HEK293 (cell line): ENCODE measurements around the gene SFT2D1.

Experiments
- CTCF ChIA-PET: fragments of 350-600 bp; formaldehyde crosslinking; extraction: SDS; loops from one replicate; lab custom pipeline; 2021; ENCODE audit warnings: antibody characterized with exemption; lab: Yijun Ruan, JAX
- POLR2A ChIA-PET: fragments of 300-600 bp; formaldehyde crosslinking; extraction: SDS; loops from one replicate; lab custom pipeline; 2020; ENCODE audit warnings: antibody characterized with exemption, inconsistent platforms; lab: Yijun Ruan, JAX
- H3K27ac ChIP-seq: fragments of 200-500 bp; sonication (Bioruptor generic); 2 replicates; pipeline ENCODE4 v1.5.1; 2014; ENCODE audit warnings: low read depth, low read length, control low read depth, inconsistent platforms; ENCODE audit errors: extremely low read depth
- H3K36me3 ChIP-seq, 2 experiments: fragments of 200-500 bp in 1 of 2; sonication (Bioruptor generic) in 1 of 2; 1 replicate in 1 of 2; 2 replicates in 1 of 2; pipeline ENCODE4 v1.5.1; 2014 to 2017; ENCODE audit warnings: inconsistent platforms in 2 of 2, low read length in 2 of 2; ENCODE audit not compliant: control insufficient read depth in 2 of 2, insufficient read depth in 1 of 2
- H3K4me1 ChIP-seq: fragments of 200-500 bp; sonication (Bioruptor generic); 2 replicates; pipeline ENCODE4 v1.5.1; 2014; ENCODE audit warnings: mild to moderate bottlenecking, low read length, inconsistent platforms; ENCODE audit not compliant: control insufficient read depth, insufficient read depth
- H3K4me3 ChIP-seq: 2 replicates; pipeline ENCODE4 v1.5.1; 2011; ENCODE audit warnings: low read depth, mild to moderate bottlenecking, control low read depth, low read length, moderate library complexity
- H3K9me3 ChIP-seq: fragments of 200-500 bp; sonication (Bioruptor generic); 2 replicates; pipeline ENCODE4 v1.5.1; 2014; ENCODE audit warnings: low read depth, low read length, inconsistent platforms; ENCODE audit not compliant: control insufficient read depth, insufficient read depth
- ATF2 ChIP-seq: fragments of 450-650 bp; formaldehyde crosslinking; IDR thresholded peaks from 2 replicates; pipeline ENCODE4 v1.5.1; 2016; ENCODE audit warnings: missing biosample characterization, missing genetic modification characterization, low read depth
- EGR2 ChIP-seq: fragments of 450-650 bp; formaldehyde crosslinking; IDR thresholded peaks from 2 replicates; pipeline ENCODE4 v1.5.1; 2016; ENCODE audit warnings: low read depth, missing biosample characterization, missing genetic modification characterization
- GFI1B ChIP-seq: fragments of 450-650 bp; formaldehyde crosslinking; IDR thresholded peaks from 2 replicates; pipeline ENCODE4 v1.5.1; 2016; ENCODE audit warnings: missing biosample characterization, missing genetic modification characterization
- GLIS2 ChIP-seq: fragments of 450-650 bp; formaldehyde crosslinking; IDR thresholded peaks from 2 replicates; pipeline ENCODE4 v1.5.1; 2016; ENCODE audit warnings: missing biosample characterization, missing genetic modification characterization
- KLF1 ChIP-seq: fragments of 450-650 bp; formaldehyde crosslinking; IDR thresholded peaks from 2 replicates; pipeline ENCODE4 v1.5.1; 2016; ENCODE audit warnings: missing biosample characterization, missing genetic modification characterization
- KLF8 ChIP-seq: fragments of 450-650 bp; formaldehyde crosslinking; IDR thresholded peaks from 2 replicates; pipeline ENCODE4 v1.5.1; 2016; ENCODE audit warnings: missing biosample characterization, missing genetic modification characterization
- OSR2 ChIP-seq: fragments of 450-650 bp; formaldehyde crosslinking; IDR thresholded peaks from 2 replicates; pipeline ENCODE4 v1.5.1; 2016; ENCODE audit warnings: missing biosample characterization, missing genetic modification characterization
- REPIN1 ChIP-seq: fragments of 450-650 bp; formaldehyde crosslinking; IDR thresholded peaks from 2 replicates; pipeline ENCODE4 v1.5.1; 2017; ENCODE audit warnings: missing biosample characterization, missing genetic modification characterization, low read depth
- ZBTB7A ChIP-seq: fragments of 450-650 bp; formaldehyde crosslinking; IDR thresholded peaks from 2 replicates; pipeline ENCODE4 v1.5.1; 2016; ENCODE audit warnings: low read depth, missing biosample characterization, missing genetic modification characterization
- ZFHX2 ChIP-seq: fragments of 450-650 bp; formaldehyde crosslinking; conservative IDR thresholded peaks from 2 replicates; pipeline ENCODE4 v1.5.1; 2016; ENCODE audit warnings: missing biosample characterization, missing genetic modification characterization
- ZFP3 ChIP-seq: fragments of 450-650 bp; formaldehyde crosslinking; IDR thresholded peaks from 2 replicates; pipeline ENCODE4 v1.5.1; 2016; ENCODE audit warnings: low read depth, missing biosample characterization, missing genetic modification characterization
- ZFP41 ChIP-seq: fragments of 450-650 bp; formaldehyde crosslinking; IDR thresholded peaks from 2 replicates; pipeline ENCODE4 v1.5.1; 2016; ENCODE audit warnings: missing biosample characterization, missing genetic modification characterization, borderline replicate concordance
- ZNF121 ChIP-seq: fragments of 450-650 bp; formaldehyde crosslinking; IDR thresholded peaks from 2 replicates; pipeline ENCODE4 v1.5.1; 2016; ENCODE audit warnings: missing biosample characterization, missing genetic modification characterization
- ZNF274 ChIP-seq, 2 experiments: fragments of 200-500 bp in 1 of 2; fragments of 450-650 bp in 1 of 2; sonication (Bioruptor generic) in 1 of 2; formaldehyde crosslinking in 1 of 2; IDR thresholded peaks; 2 replicates each; pipeline versions ENCODE4 v1.5.1 to v1.6.1; 2014 to 2016; ENCODE audit warnings: borderline replicate concordance in 1 of 2, inconsistent platforms in 1 of 2, low read length in 1 of 2, missing biosample characterization in 1 of 2, missing genetic modification characterization in 1 of 2
- ZNF292 ChIP-seq: fragments of 450-650 bp; formaldehyde crosslinking; IDR thresholded peaks from 2 replicates; pipeline ENCODE4 v1.5.1; 2016; ENCODE audit warnings: low read depth, missing biosample characterization, missing genetic modification characterization, borderline replicate concordance
- ZNF335 ChIP-seq: fragments of 450-650 bp; formaldehyde crosslinking; conservative IDR thresholded peaks from 2 replicates; pipeline ENCODE4 v1.5.1; 2016; ENCODE audit warnings: missing biosample characterization, missing genetic modification characterization
- ZNF394 ChIP-seq: fragments of 450-650 bp; formaldehyde crosslinking; IDR thresholded peaks from 2 replicates; pipeline ENCODE4 v1.5.1; 2016; ENCODE audit warnings: missing biosample characterization, missing genetic modification characterization, mild to moderate bottlenecking, moderate library complexity, borderline replicate concordance
- ZNF521 ChIP-seq: fragments of 450-650 bp; formaldehyde crosslinking; IDR thresholded peaks from 2 replicates; pipeline ENCODE4 v1.5.1; 2017; ENCODE audit warnings: missing biosample characterization, mild to moderate bottlenecking, missing genetic modification characterization
- ZNF530 ChIP-seq: fragments of 450-650 bp; formaldehyde crosslinking; IDR thresholded peaks from 2 replicates; pipeline ENCODE4 v1.5.1; 2016; ENCODE audit warnings: low read depth, missing biosample characterization, missing genetic modification characterization
- ZNF548 ChIP-seq: fragments of 450-650 bp; formaldehyde crosslinking; IDR thresholded peaks from 2 replicates; pipeline ENCODE4 v1.5.1; 2016; ENCODE audit warnings: missing biosample characterization, missing genetic modification characterization
- ZNF596 ChIP-seq: fragments of 450-650 bp; IDR thresholded peaks from 2 replicates; pipeline ENCODE4 v1.5.0; 2018; ENCODE audit warnings: missing biosample characterization, mild to moderate bottlenecking, missing genetic modification characterization, moderate library complexity
- ZNF654 ChIP-seq: fragments of 450-650 bp; formaldehyde crosslinking; IDR thresholded peaks from 2 replicates; pipeline ENCODE4 v1.5.1; 2016; ENCODE audit warnings: low read depth, missing biosample characterization, missing genetic modification characterization
- ZSCAN18 ChIP-seq: fragments of 450-650 bp; formaldehyde crosslinking; IDR thresholded peaks from 2 replicates; pipeline ENCODE4 v1.5.1; 2016; ENCODE audit warnings: missing biosample characterization, missing genetic modification characterization
- TF ChIP-seq, protein P1 (sequence below): fragments of 450-650 bp; formaldehyde crosslinking; IDR thresholded peaks from 2 replicates; pipeline ENCODE4 v1.5.1; 2016; ENCODE audit warnings: missing biosample characterization, missing genetic modification characterization
- TF ChIP-seq, protein P2 (sequence below): sonication (generic); formaldehyde crosslinking; IDR thresholded peaks from 2 replicates; pipeline ENCODE4 v1.8.1; 2022; ENCODE audit warnings: mild to moderate bottlenecking, moderate library complexity, missing genetic modification reagents

Gene SFT2D1

DNA sequence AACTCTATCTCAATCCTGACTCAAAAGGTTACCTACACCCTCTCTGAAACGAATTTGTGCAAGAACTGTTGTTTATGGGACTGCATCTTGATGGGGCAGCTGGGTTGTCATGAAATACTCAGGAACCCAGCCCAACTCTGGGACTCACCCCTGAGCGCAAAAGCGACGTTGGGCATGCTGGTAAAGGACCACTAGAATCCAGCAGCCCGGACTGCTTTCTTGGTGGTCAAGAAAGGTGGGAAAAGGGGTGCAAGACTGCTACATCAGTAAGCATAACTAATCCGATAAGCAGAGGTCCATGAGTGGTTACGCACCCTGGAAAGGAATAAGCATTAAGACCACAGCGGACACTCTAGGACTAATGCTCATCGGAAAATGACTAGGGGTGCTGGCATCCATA is 27.9 kb downstream of the SFT2D1 start:
- Histone ChIP-seq H3K36me3 (peaks cover 0 to 10% of the 10 kb centered on the region in 2 experiments; a peak in 1 of 3 replicates), H3K9me3 (no peaks in the 10 kb centered on the region), H3K27ac (no peak overlapping the region), H3K4me3 (no peak overlapping the region), H3K4me1 (no peaks in the 10 kb centered on the region)
- TF ChIP-seq ZFP3 (tag by site-specific recombination): no peak
- no peak for TF ChIP-seq ZSCAN18 (tag by site-specific recombination)
- no peak for TF ChIP-seq ATF2 (tag by site-specific recombination)
- no peak for TF ChIP-seq REPIN1 (tag by site-specific recombination)
- TF ChIP-seq ZFHX2: no peak
- no peak for TF ChIP-seq ZBTB7A
- no peak for TF ChIP-seq ZNF335 (tag by site-specific recombination)
- TF ChIP-seq ZNF292 (tag by site-specific recombination): no peak
- TF ChIP-seq GFI1B (tag by site-specific recombination): no peak
- no peak for TF ChIP-seq ZNF548 (tag by site-specific recombination)
- no peak for TF ChIP-seq ZNF530 (tag by site-specific recombination)
- TF ChIP-seq ZNF596 (tag by site-specific recombination): no peak
- TF ChIP-seq, protein P1, sequence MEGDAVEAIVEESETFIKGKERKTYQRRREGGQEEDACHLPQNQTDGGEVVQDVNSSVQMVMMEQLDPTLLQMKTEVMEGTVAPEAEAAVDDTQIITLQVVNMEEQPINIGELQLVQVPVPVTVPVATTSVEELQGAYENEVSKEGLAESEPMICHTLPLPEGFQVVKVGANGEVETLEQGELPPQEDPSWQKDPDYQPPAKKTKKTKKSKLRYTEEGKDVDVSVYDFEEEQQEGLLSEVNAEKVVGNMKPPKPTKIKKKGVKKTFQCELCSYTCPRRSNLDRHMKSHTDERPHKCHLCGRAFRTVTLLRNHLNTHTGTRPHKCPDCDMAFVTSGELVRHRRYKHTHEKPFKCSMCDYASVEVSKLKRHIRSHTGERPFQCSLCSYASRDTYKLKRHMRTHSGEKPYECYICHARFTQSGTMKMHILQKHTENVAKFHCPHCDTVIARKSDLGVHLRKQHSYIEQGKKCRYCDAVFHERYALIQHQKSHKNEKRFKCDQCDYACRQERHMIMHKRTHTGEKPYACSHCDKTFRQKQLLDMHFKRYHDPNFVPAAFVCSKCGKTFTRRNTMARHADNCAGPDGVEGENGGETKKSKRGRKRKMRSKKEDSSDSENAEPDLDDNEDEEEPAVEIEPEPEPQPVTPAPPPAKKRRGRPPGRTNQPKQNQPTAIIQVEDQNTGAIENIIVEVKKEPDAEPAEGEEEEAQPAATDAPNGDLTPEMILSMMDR: no peak
- no peak for TF ChIP-seq OSR2 (tag by site-specific recombination)
- TF ChIP-seq KLF1 (tag by site-specific recombination): no peak
- TF ChIP-seq ZFP41: no peak
- TF ChIP-seq ZNF121: no peak
- TF ChIP-seq ZNF394: no peak
- TF ChIP-seq, protein P2, sequence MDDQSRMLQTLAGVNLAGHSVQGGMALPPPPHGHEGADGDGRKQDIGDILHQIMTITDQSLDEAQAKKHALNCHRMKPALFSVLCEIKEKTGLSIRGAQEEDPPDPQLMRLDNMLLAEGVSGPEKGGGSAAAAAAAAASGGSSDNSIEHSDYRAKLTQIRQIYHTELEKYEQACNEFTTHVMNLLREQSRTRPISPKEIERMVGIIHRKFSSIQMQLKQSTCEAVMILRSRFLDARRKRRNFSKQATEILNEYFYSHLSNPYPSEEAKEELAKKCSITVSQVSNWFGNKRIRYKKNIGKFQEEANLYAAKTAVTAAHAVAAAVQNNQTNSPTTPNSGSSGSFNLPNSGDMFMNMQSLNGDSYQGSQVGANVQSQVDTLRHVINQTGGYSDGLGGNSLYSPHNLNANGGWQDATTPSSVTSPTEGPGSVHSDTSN (CRISPR knock-in tag): no peak
- CTCF ChIA-PET: interaction anchor here (1.1 to 4.9 kb wide), 9 partner anchors 19 to 124 kb away, joined by 3 to 54 read pairs (median 6); no protein-coding TSS in a partner anchor
- POLR2A ChIA-PET: no interaction called here

- POLR2A ChIA-PET: interaction anchor here (0.6 kb wide), 1 partner anchor 24 kb away, joined by 5 read pairs; no protein-coding TSS in a partner anchor
- no peak for TF ChIP-seq KLF8 (tag by site-specific recombination)
- no peak for TF ChIP-seq ZNF521 (tag by site-specific recombination)
- peak; percentile 32 for TF ChIP-seq ZNF654 (tag by site-specific recombination)
- TF ChIP-seq, protein P1: peak; percentile 11; the same call in 1 of the 2 replicates
- no peak for TF ChIP-seq EGR2 (tag by site-specific recombination)
- no peak for TF ChIP-seq ZNF274 (IDR thresholded peaks at IDR 0.05; ENCODE audit: low read length)
- no peak for TF ChIP-seq ZNF274 (tag by site-specific recombination; IDR thresholded peaks at IDR 0.05; ENCODE audit: borderline replicate concordance)
- no peak for TF ChIP-seq GLIS2 (tag by site-specific recombination)
Measured at GRCh38 chr6:166313255-166314070, 28.9 kb downstream of the SFT2D1 start.

More at GRCh38 chr6:166313255-166314070, 28.9 kb downstream of the SFT2D1 start:
- no peaks in the 10 kb centered on the region for H3K9me3 ChIP-seq
- H3K36me3 ChIP-seq: peaks cover 0 to under 1% of the 10 kb centered on the region in 2 experiments; a peak in 1 of 3 replicates
- CTCF ChIA-PET: interaction anchor here (0.6 to 4.9 kb wide), 51 partner anchors 8 to 886 kb away, joined by 3 to 54 read pairs (median 4); no protein-coding TSS in a partner anchor
- H3K4me3 ChIP-seq: no peak overlapping the region
- no peak overlapping the region for H3K27ac ChIP-seq
- H3K4me1 ChIP-seq: no peaks in the 10 kb centered on the region
